HL-60 (cell line): ENCODE measurements around the gene MORN5.

Experiments used
- DNase-seq, 2 experiments: peaks; one replicate each; pipeline ENCODE4 v3.0.0-alpha.2; 2010 to 2020; ENCODE audit warnings: low read depth in 1 of 2, low spot score in 1 of 2
- H3K27ac ChIP-seq: fragments of 250-450 bp; sonication (Bioruptor Pico); replicated peaks from 2 replicates; pipeline ENCODE4 v1.5.1; 2020; ENCODE audit warnings: mild to moderate bottlenecking, moderate library complexity
- H3K27me3 ChIP-seq: fragments of 250-450 bp; sonication (Bioruptor Pico); 2 replicates; pipeline ENCODE4 v1.5.1; 2021; ENCODE audit warnings: mild to moderate bottlenecking, moderate library complexity; ENCODE audit not compliant: insufficient read depth, poor library complexity, severe bottlenecking
- H3K4me3 ChIP-seq: replicated peaks from 2 replicates; pipeline ENCODE4 v1.5.1; 2011; ENCODE audit warnings: mild to moderate bottlenecking, control low read depth, low read length; ENCODE audit not compliant: insufficient read depth
- CTCF ChIP-seq: IDR thresholded peaks from one replicate; pipeline ENCODE4 v1.5.1; 2011; ENCODE audit warnings: low read length, control low read depth, inconsistent platforms; ENCODE audit not compliant: insufficient read depth
- GABPA ChIP-seq: IDR thresholded peaks from 2 replicates; pipeline ENCODE4 v1.6.1; 2012; ENCODE audit warnings: low read depth
- POLR2AphosphoS5 ChIP-seq: IDR thresholded peaks from 2 replicates; pipeline ENCODE4 v1.6.1; 2012; ENCODE audit warnings: low read depth
- REST ChIP-seq: IDR thresholded peaks from 2 replicates; pipeline ENCODE4 v1.6.1; 2012; ENCODE audit warnings: low read depth; ENCODE audit not compliant: insufficient replicate concordance
- SPI1 ChIP-seq: IDR thresholded peaks from 2 replicates; pipeline ENCODE4 v1.6.1; 2012; ENCODE audit warnings: low read depth, mild to moderate bottlenecking, borderline replicate concordance

Gene MORN5

GRCh38 chr9:122228568-122229484 lies 69.1 kb downstream of the MORN5 start, which contains the start of gene LHX6:
Gene LHX6, minus strand, starts transcription at chr9:122228957. Its CDS starts 217 bp downstream, at chr9:122228740.
- Histone ChIP-seq H3K4me3 (peak within 1 kb of the TSS; percentile 23), H3K27ac (no peak within 1 kb of the TSS), H3K27me3 (peaks cover 76% of the 10 kb centered on the region)
- TF ChIP-seq POLR2AphosphoS5, result no peak
- no peak for TF ChIP-seq REST
- no peak for TF ChIP-seq CTCF
- TF ChIP-seq GABPA, result no peak
- TF ChIP-seq SPI1, result no peak
- DNase-seq, result no peak

GRCh38 chr9:122229485-122229837 lies 69.8 kb downstream of the MORN5 start:
- H3K27ac ChIP-seq, result no peak overlapping the region
- TF ChIP-seq SPI1, result no peak
- no peak for TF ChIP-seq CTCF
- TF ChIP-seq REST, result no peak
- no peak for TF ChIP-seq POLR2AphosphoS5
- no peak for TF ChIP-seq GABPA
- H3K27me3 ChIP-seq, result peaks cover 71% of the 10 kb centered on the region
- no peak overlapping the region for H3K4me3 ChIP-seq
- DNase-seq, result no peak

- peaks cover 39% of the 10 kb centered on the region for H3K27me3 ChIP-seq
- no peak for DNase-seq
- H3K4me3 ChIP-seq, result no peak overlapping the region
- H3K27ac ChIP-seq, result no peak overlapping the region
- TF ChIP-seq SPI1, result no peak
- TF ChIP-seq CTCF, result no peak
- TF ChIP-seq REST, result no peak
- TF ChIP-seq GABPA, result no peak
- TF ChIP-seq POLR2AphosphoS5, result no peak
These were observed 73.1 kb downstream of the MORN5 start for GRCh38 chr9:122232796-122233306.
